HCT116 (cell line): ENCODE results near the gene RAD51D.

Experiments used
- CEBPB ChIP-seq: IDR thresholded peaks from 2 replicates; pipeline ENCODE4 v1.6.1; 2012; ENCODE audit warnings: low read depth
- ELF1 ChIP-seq: IDR thresholded peaks from 2 replicates; pipeline ENCODE4 v1.6.1; 2012; ENCODE audit warnings: low read depth, borderline replicate concordance
- EZH2 ChIP-seq: fragments of 200-600 bp; sonication (generic); IDR thresholded peaks from 2 replicates; pipeline ENCODE4 v1.6.1; 2017; ENCODE audit warnings: antibody characterized with exemption, mixed run types
- EZH2phosphoT487 ChIP-seq: fragments of 200-600 bp; IDR thresholded peaks from 2 replicates; pipeline ENCODE4 v1.6.1; 2018; ENCODE audit warnings: antibody characterized with exemption, borderline replicate concordance
- POLR2A ChIP-seq: IDR thresholded peaks from 2 replicates; pipeline ENCODE4 v1.7.0; 2011; ENCODE audit warnings: borderline replicate concordance; ENCODE audit not compliant: insufficient read depth, insufficient read length; ENCODE audit errors: extremely low read depth
- SIN3A ChIP-seq: IDR thresholded peaks from 2 replicates; pipeline ENCODE4 v1.6.1; 2012; ENCODE audit warnings: low read depth
- SP1 ChIP-seq: IDR thresholded peaks from 2 replicates; pipeline ENCODE4 v1.6.1; 2012; ENCODE audit warnings: low read depth
- YY1 ChIP-seq: IDR thresholded peaks from 2 replicates; pipeline ENCODE4 v1.6.1; 2011; ENCODE audit warnings: low read length, low read depth, moderate library complexity, mild to moderate bottlenecking; ENCODE audit not compliant: insufficient replicate concordance; ENCODE audit errors: extremely low read depth
- TF ChIP-seq, protein P1 (sequence below), 3 experiments: fragments of 200-600 bp in 1 of 3; sonication (generic) in 1 of 3; IDR thresholded peaks in 2 of 3; conservative IDR thresholded peaks in 1 of 3; 2 replicates each; pipeline ENCODE4 v1.5.1; 2012 to 2017; ENCODE audit warnings: low read depth in 2 of 3, low read length in 2 of 3, antibody characterized with exemption in 1 of 3, borderline replicate concordance in 1 of 3, control low read depth in 1 of 3, mild to moderate bottlenecking in 1 of 3, mixed read lengths in 1 of 3, mixed run types in 1 of 3, moderate library complexity in 1 of 3; ENCODE audit not compliant: insufficient read depth in 1 of 3

DNA sequence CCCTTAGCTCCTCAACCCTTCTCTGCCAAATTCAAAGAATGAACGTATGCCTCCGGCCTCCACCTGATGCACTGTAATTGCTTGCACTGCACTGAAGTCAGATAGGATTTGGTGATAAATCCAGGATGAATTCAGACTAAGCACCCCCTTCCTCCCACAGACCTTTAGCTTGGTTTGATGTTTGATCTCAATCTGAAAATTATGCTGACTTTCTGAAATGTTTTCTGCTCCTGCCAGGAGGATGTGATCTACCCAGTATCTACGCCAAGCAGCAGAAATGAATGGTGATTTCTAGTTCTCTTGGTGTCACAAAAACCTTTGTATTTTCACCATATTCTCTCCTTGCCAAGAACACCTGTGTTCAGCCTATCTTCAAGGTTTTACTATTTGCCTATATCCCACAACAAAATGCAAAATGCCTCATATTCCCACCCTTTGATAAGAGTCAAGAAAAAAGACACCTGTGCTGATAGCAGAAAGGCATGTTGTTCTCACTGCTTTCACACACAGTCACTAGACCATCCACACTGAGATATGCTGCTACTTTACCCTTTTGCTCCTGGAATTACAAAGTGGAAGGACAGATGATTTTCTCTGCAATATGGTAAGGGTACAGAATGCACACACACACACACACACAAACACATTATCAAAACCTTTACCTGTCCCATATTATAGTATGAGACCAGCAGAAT is 70.8 kb downstream of the RAD51D start:
- TF ChIP-seq, protein P1, sequence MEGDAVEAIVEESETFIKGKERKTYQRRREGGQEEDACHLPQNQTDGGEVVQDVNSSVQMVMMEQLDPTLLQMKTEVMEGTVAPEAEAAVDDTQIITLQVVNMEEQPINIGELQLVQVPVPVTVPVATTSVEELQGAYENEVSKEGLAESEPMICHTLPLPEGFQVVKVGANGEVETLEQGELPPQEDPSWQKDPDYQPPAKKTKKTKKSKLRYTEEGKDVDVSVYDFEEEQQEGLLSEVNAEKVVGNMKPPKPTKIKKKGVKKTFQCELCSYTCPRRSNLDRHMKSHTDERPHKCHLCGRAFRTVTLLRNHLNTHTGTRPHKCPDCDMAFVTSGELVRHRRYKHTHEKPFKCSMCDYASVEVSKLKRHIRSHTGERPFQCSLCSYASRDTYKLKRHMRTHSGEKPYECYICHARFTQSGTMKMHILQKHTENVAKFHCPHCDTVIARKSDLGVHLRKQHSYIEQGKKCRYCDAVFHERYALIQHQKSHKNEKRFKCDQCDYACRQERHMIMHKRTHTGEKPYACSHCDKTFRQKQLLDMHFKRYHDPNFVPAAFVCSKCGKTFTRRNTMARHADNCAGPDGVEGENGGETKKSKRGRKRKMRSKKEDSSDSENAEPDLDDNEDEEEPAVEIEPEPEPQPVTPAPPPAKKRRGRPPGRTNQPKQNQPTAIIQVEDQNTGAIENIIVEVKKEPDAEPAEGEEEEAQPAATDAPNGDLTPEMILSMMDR (IDR thresholded peaks at IDR 0.05 in 2 of 3, conservative IDR thresholded peaks at IDR 0.05 in 1 of 3; ENCODE audit: borderline replicate concordance in 1 of 3, insufficient read depth in 1 of 3, low read depth in 2 of 3, low read length in 2 of 3) = no peak
- TF ChIP-seq SP1 = no peak
- TF ChIP-seq POLR2A = no peak
- TF ChIP-seq EZH2phosphoT487 = no peak
- no peak for TF ChIP-seq YY1
- TF ChIP-seq CEBPB = no peak
- TF ChIP-seq ELF1 = no peak
- no peak for TF ChIP-seq EZH2
- TF ChIP-seq SIN3A = no peak
